Activated CD8-positive, alpha-beta T cell treated with anti-CD3 and anti-CD28 coated beads for 36 hours (primary cell): ENCODE data around the gene FAM83D. TPM values are rescaled to one million over a fixed set of nuclear protein-coding genes. Genes with fewer than 3 reads are reported as not detected.

ENCODE experiments used
- ATAC-seq: fragments of 200-7000 bp; cut with Tn5 transposase; one replicate; pipeline ENCODE4 v1.10.0; 2021; ENCODE audit warnings: mild to moderate bottlenecking, moderate library complexity
- CTCF ChIA-PET: fragments of 350-600 bp; sonication (Branson Sonifier 250); formaldehyde crosslinking; loops from one replicate; lab custom pipeline; 2021; ENCODE audit warnings: antibody characterized with exemption; lab: Charles Lee
- POLR2A ChIA-PET: fragments of 350-600 bp; sonication (Branson Sonifier 250); formaldehyde crosslinking; loops from one replicate; lab custom pipeline; 2021; ENCODE audit warnings: antibody characterized with exemption; lab: Charles Lee
- DNase-seq: peaks from one replicate; pipeline ENCODE4 v3.0.0-alpha.2; 2020
- H3K27ac Mint-ChIP-seq: one replicate; pipeline ENCODE4 v1.8.0; 2021; ENCODE audit warnings: mild to moderate bottlenecking, mixed read lengths
- H3K27me3 Mint-ChIP-seq: one replicate; pipeline ENCODE4 v1.8.0; 2021; ENCODE audit warnings: mixed read lengths
- H3K36me3 Mint-ChIP-seq: one replicate; pipeline ENCODE4 v1.8.0; 2021; ENCODE audit warnings: low read depth, mixed read lengths
- H3K4me1 Mint-ChIP-seq: one replicate; pipeline ENCODE4 v1.8.0; 2021; ENCODE audit warnings: low read depth, mixed read lengths
- H3K4me3 Mint-ChIP-seq: one replicate; pipeline ENCODE4 v1.8.0; 2021; ENCODE audit warnings: mild to moderate bottlenecking, moderate library complexity, mixed read lengths
- H3K9me3 Mint-ChIP-seq: one replicate; pipeline ENCODE4 v1.8.0; 2021; ENCODE audit warnings: mixed read lengths
- intact Hi-C: fragments of 100-400 bp; cut with micrococcal nuclease; formaldehyde crosslinking; loops from one replicate; pipeline ENCODE4 v1.10.0; 2022
- total RNA-seq, 2 experiments: library from RNA; stranded (reverse); gene quantifications; one replicate each; pipeline ENCODE4 v1.2.3, GENCODE V29; 2021
- TF ChIP-seq, protein P1 (sequence below): fragments of 200-600 bp; IDR thresholded peaks from one replicate; pipeline ENCODE4 v1.8.0; 2022; ENCODE audit warnings: antibody characterized with exemption, mild to moderate bottlenecking

Gene FAM83D
- total RNA-seq, 2 experiments from 2014 or later: 12.6 to 13.8 TPM

DNA sequence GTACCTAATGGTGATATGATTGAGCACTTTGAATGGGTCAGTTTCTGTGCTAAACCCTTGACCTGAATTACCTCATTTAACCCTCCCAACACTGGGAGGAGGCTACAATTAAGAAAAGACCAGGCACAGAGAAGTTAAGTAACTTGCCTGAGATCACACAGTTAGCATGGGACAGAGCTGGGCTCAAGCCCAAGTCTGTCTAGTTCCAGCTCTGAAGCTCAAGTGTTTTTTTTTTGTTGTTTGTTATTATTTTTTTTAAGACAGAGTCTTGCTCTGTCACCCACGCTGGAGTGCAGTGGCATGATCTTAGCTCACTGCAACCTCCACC is 4.0 kb downstream of the FAM83D start:
- no peaks in the 10 kb centered on the region for H3K9me3 Mint-ChIP-seq
- no peak overlapping the region for H3K4me3 Mint-ChIP-seq
- ATAC-seq (no peak), DNase-seq (no peak)
- ChIA-PET CTCF (interaction anchor here (1.1 to 5.0 kb wide), 6 partner anchors 31 to 202 kb away, joined by 3 to 73 read pairs (median 4); no protein-coding TSS in a partner anchor), POLR2A (interaction anchor here (0.7 to 1.3 kb wide), 2 partner anchors 11 to 99 kb away, joined by 3 read pairs; no protein-coding TSS in a partner anchor)
- no peaks in the 10 kb centered on the region for H3K27me3 Mint-ChIP-seq
- H3K36me3 Mint-ChIP-seq: peaks cover 13% of the 10 kb centered on the region
- H3K4me1 Mint-ChIP-seq: peaks cover 22% of the 10 kb centered on the region
- no peak overlapping the region for H3K27ac Mint-ChIP-seq
- intact Hi-C loops: no loop called here
- TF ChIP-seq, protein P1, sequence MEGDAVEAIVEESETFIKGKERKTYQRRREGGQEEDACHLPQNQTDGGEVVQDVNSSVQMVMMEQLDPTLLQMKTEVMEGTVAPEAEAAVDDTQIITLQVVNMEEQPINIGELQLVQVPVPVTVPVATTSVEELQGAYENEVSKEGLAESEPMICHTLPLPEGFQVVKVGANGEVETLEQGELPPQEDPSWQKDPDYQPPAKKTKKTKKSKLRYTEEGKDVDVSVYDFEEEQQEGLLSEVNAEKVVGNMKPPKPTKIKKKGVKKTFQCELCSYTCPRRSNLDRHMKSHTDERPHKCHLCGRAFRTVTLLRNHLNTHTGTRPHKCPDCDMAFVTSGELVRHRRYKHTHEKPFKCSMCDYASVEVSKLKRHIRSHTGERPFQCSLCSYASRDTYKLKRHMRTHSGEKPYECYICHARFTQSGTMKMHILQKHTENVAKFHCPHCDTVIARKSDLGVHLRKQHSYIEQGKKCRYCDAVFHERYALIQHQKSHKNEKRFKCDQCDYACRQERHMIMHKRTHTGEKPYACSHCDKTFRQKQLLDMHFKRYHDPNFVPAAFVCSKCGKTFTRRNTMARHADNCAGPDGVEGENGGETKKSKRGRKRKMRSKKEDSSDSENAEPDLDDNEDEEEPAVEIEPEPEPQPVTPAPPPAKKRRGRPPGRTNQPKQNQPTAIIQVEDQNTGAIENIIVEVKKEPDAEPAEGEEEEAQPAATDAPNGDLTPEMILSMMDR: no peak

DNA sequence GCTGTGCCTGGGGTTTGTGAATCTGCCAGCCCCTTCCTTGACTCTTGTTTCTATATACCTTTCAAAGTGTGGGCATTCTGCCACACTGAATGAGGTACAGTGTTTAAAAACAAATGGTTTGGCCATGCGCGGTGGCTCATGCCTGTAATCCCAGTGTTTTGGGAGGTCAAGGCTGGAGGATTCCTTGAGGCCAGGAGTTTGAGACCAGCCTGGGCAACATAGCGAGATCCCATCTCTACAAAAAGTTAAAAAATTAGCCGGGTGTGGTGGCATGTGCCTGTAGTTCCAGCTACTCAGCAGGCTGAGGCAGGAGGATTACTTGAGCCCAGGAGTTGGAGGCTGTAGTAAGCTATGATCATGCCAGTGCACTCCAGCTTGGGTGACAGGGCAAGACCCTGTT is 5.8 kb downstream of the FAM83D start:
- no peak overlapping the region for H3K27ac Mint-ChIP-seq
- ATAC-seq (no peak), DNase-seq (no peak)
- no peak overlapping the region for H3K4me3 Mint-ChIP-seq
- no peaks in the 10 kb centered on the region for H3K9me3 Mint-ChIP-seq
- intact Hi-C loops: no loop called here
- CTCF ChIA-PET: interaction anchor here (0.9 to 2.0 kb wide), 2 partner anchors 117 to 119 kb away, joined by 3 to 6 read pairs; no protein-coding TSS in a partner anchor
- TF ChIP-seq, protein P1: no peak
- no peaks in the 10 kb centered on the region for H3K27me3 Mint-ChIP-seq
- H3K4me1 Mint-ChIP-seq: peaks cover 19% of the 10 kb centered on the region
- POLR2A ChIA-PET: interaction anchor here (0.9 to 1.3 kb wide), 5 partner anchors 10 to 118 kb away, joined by 3 read pairs; no protein-coding TSS in a partner anchor
- H3K36me3 Mint-ChIP-seq: peaks cover 13% of the 10 kb centered on the region

DNA sequence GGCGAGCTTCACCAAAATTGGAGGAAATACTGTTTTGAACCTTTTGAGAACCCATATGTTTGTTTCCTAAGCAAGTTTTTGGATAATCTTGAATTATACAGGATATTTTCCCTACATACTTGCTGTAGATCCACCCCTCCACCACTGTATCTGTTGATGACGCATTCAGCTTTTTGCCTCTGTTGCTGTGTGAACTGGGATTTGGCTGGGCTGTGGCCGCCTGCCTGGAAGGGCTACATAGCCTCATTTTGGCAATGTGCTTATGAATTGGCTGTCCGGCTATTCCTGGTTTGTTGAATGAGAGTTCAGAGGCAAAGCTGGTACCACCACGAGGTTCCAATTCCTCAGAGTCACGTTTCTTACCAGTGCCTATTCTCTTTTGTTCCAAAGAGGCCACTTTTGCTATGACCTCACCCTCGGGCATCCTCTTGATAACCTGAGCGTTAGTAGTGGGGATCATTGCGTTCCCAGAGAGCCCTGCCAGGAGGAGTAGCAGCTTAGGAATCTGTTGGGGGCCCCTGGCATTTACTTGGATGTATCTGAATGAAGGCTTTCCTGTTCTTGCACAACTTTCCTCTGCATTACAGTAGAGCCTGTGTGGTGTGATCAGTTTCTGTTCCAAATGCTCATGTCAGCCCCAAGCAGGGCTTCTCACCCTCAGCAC is 6.4 kb downstream of the FAM83D start:
- POLR2A ChIA-PET: interaction anchor here (0.9 to 1.3 kb wide), 3 partner anchors 10 to 117 kb away, joined by 3 read pairs; no protein-coding TSS in a partner anchor
- DNase-seq (no peak), ATAC-seq (no peak)
- Mint-ChIP-seq H3K36me3 (peaks cover 12% of the 10 kb centered on the region), H3K27me3 (no peaks in the 10 kb centered on the region), H3K4me3 (no peak overlapping the region), H3K9me3 (no peaks in the 10 kb centered on the region), H3K4me1 (peaks cover 19% of the 10 kb centered on the region), H3K27ac (no peak overlapping the region)
- TF ChIP-seq, protein P1: no peak
- intact Hi-C loops: no loop called here
- CTCF ChIA-PET: interaction anchor here (0.9 to 2.0 kb wide), 2 partner anchors 116 to 118 kb away, joined by 3 to 6 read pairs; no protein-coding TSS in a partner anchor

DNA sequence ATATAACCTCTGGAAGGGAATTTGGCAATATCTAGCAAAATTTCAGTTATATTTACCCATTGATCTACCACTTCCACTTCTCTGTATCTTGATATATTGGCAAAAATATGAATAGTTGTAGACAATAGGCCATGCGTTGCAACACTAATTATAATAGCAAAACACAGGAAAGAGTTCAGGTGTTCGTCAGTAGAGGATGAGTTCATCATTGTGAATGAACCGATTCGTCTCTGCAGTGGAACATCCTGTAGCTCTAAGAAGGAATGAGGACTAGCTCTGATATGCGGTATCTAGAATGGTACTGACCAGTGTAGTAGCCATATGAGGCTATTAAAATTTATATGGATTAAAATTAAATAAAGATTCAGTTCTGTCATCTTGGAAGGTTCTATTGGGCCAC is 8.3 kb downstream of the FAM83D start:
- intact Hi-C loops: no loop called here
- ChIA-PET POLR2A (interaction anchor here (1.0 kb wide), 1 partner anchor 28 kb away, joined by 3 read pairs; the partner anchor contains the start of gene DHX35), CTCF (interaction anchor here (1.6 kb wide), 1 partner anchor 115 kb away, joined by 5 read pairs; no protein-coding TSS in a partner anchor)
- Mint-ChIP-seq H3K27me3 (no peaks in the 10 kb centered on the region), H3K4me1 (peaks cover 6% of the 10 kb centered on the region), H3K4me3 (no peak overlapping the region), H3K36me3 (peaks cover 5% of the 10 kb centered on the region), H3K9me3 (no peaks in the 10 kb centered on the region), H3K27ac (no peak overlapping the region)
- no peak for ATAC-seq
- TF ChIP-seq, protein P1: no peak
- DNase-seq: no peak

DNA sequence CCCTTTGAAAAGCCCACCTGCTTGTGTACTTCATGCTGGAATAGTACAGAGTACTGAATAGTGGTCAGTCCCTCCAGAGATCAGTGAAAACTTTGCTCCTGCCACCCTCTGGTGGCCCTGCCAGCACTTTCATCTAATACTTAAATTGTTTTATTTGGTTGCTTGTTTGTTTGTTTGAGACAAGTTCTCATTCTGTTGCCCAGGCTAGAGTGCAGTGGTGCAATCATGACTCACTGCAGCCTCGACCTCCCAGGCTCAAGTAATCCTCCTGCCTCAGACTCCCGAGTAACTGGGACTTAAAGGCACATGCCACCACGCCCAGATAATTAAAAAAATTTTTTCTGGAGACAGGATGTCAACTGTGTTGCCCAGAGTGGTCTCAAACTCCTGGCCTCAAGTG is 9.1 kb downstream of the FAM83D start:
- H3K4me3 Mint-ChIP-seq: no peak overlapping the region
- no peaks in the 10 kb centered on the region for H3K9me3 Mint-ChIP-seq
- no peaks in the 10 kb centered on the region for H3K27me3 Mint-ChIP-seq
- DNase-seq: no peak
- H3K27ac Mint-ChIP-seq: no peak overlapping the region
- H3K4me1 Mint-ChIP-seq: no peaks in the 10 kb centered on the region
- intact Hi-C loops: no loop called here
- CTCF ChIA-PET: no interaction called here
- H3K36me3 Mint-ChIP-seq: peaks cover 5% of the 10 kb centered on the region
- ATAC-seq: no peak
- POLR2A ChIA-PET: no interaction called here
- TF ChIP-seq, protein P1: no peak
